SU-DHL-6 (cell line): ENCODE results near the gene OSGIN1.

ENCODE experiments used
- CTCF ChIP-seq: fragments of 200-600 bp; sonication (generic); IDR thresholded peaks from one replicate; pipeline ENCODE4 v1.5.1; 2017; ENCODE audit warnings: antibody characterized with exemption, mild to moderate bottlenecking, low read length, moderate library complexity; ENCODE audit not compliant: insufficient read depth, poor library complexity, severe bottlenecking
- EZH2phosphoT487 ChIP-seq: fragments of 200-600 bp; sonication (generic), shearing (Covaris generic); conservative IDR thresholded peaks from 2 replicates; pipeline ENCODE4 v1.6.1; 2018; ENCODE audit warnings: mild to moderate bottlenecking, antibody characterized with exemption, low read length, moderate library complexity, mixed read lengths

DNA sequence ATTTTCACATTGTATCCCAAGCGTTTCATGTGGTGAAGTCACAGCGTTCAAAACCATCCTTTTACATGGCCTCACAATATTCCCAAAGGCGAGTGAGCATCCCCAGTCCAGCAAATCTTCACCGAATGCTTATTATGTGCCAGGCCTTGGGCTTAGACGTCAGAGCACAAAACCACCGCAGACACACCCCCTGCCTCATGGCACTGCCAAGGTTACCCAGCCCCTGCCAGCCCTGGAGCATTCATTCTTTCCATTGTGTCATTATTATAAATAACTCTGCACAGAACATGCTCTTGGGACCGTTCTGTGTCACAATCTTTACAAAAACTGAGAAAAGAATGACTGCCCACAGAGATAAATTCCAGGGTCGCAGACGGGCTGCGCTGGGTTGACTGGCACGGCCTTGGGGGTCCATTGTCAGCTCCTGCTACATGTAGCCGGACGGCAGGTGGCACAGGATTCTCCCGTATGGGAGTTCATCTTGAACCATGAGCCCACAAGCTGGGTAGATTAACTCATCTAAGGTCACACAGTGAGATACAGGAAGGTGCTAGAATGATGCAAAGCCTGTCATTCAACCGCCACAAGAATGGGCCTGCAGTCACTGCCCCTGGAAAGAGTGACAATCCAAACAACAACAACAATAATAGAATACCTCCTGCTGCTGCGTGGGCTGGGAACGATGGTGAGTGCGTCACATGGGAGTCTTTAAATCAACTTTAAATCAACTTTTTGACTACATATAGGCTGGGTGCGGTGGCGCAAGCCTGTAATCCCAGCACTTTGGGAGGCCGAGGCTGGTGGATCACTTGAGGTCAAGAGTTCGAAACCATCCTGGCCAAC, 10.5 kb downstream of the OSGIN1 start:
- TF ChIP-seq CTCF (no peak), EZH2phosphoT487 (no peak)
